22Rv1 (cell line): Measurements from ENCODE around the gene PGBD1.

ENCODE experiments used
- CTCF ChIP-seq: fragments of 450-650 bp; IDR thresholded peaks from 2 replicates; pipeline ENCODE4 v1.5.1; 2017; ENCODE audit warnings: mild to moderate bottlenecking
- ZFX ChIP-seq: fragments of 450-650 bp; IDR thresholded peaks from 2 replicates; pipeline ENCODE4 v1.6.1; 2017; ENCODE audit warnings: antibody characterized with exemption, borderline replicate concordance

DNA sequence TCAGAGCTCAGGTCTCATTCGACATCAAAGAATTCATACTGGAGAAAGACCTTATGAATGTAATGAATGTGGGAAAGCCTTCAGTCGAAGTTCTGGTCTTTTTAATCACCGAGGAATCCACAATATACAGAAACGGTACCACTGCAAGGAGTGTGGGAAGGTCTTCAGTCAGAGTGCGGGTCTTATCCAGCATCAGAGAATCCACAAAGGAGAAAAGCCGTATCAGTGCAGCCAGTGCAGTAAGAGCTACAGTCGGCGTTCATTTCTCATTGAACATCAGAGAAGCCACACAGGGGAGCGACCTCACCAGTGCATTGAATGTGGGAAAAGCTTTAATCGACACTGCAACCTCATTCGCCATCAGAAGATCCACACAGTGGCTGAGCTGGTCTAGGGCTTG is 48.6 kb upstream of the PGBD1 start:
- TF ChIP-seq CTCF (no peak), ZFX (no peak)
